Activated naive CD8-positive, alpha-beta T cell treated with anti-CD3 and anti-CD28 coated beads, Interleukin-2, amount 50 U/mL, for 24 hours (primary cell): ENCODE data around the gene RNF130.
A peak's percentile ranks its signal among the peaks of the same experiment; 100 is the strongest.
"Not testable (repeated sequence)": the region's sequence is repeated elsewhere in the genome, so short reads cannot be mapped to it uniquely, and the experiment has no call there.

ENCODE experiments used
- ATAC-seq: fragments of 150-1000 bp; cut with Tn5 transposase; one replicate; pipeline ENCODE4 v1.10.0; 2021
- DNase-seq: peaks from one replicate; pipeline ENCODE4 v3.0.0; 2021
- H3K27ac Mint-ChIP-seq: one replicate; pipeline ENCODE4 v1.8.0; 2021; ENCODE audit warnings: mild to moderate bottlenecking, mixed read lengths
- H3K27me3 Mint-ChIP-seq: one replicate; pipeline ENCODE4 v1.8.0; 2021; ENCODE audit warnings: mixed read lengths
- H3K36me3 Mint-ChIP-seq: one replicate; pipeline ENCODE4 v1.8.0; 2021; ENCODE audit warnings: low read depth, mixed read lengths
- H3K4me1 Mint-ChIP-seq: one replicate; pipeline ENCODE4 v1.8.0; 2021; ENCODE audit warnings: mixed read lengths
- H3K4me3 Mint-ChIP-seq: one replicate; pipeline ENCODE4 v1.8.0; 2021; ENCODE audit warnings: mild to moderate bottlenecking, moderate library complexity, mixed read lengths
- H3K9me3 Mint-ChIP-seq: one replicate; pipeline ENCODE4 v1.8.0; 2021; ENCODE audit warnings: mixed read lengths

RNF130 gene

GRCh38 chr5:179974946-179975712 is 96.4 kb downstream of the RNF130 start:
- Mint-ChIP-seq H3K4me3 (no peak overlapping the region), H3K27me3 (no peaks in the 10 kb centered on the region), H3K27ac (no peak overlapping the region), H3K9me3 (no peaks in the 10 kb centered on the region), H3K36me3 (peaks cover 3% of the 10 kb centered on the region), H3K4me1 (peaks cover 13% of the 10 kb centered on the region)
- ATAC-seq = peak; percentile 52
- DNase-seq = peak; percentile 20

GRCh38 chr5:179974246-179974945 is 97.2 kb downstream of the RNF130 start:
- Mint-ChIP-seq H3K9me3 (no peaks in the 10 kb centered on the region), H3K36me3 (peaks cover 3% of the 10 kb centered on the region), H3K27ac (no peak overlapping the region), H3K4me1 (peaks cover 13% of the 10 kb centered on the region), H3K27me3 (no peaks in the 10 kb centered on the region), H3K4me3 (no peak overlapping the region)
- DNase-seq (no peak), ATAC-seq (no peak)

- Mint-ChIP-seq H3K27me3 (no peaks in the 10 kb centered on the region), H3K36me3 (peaks cover 3% of the 10 kb centered on the region), H3K4me3 (no peak overlapping the region), H3K4me1 (peaks cover 13% of the 10 kb centered on the region), H3K27ac (no peak overlapping the region), H3K9me3 (no peaks in the 10 kb centered on the region)
- ATAC-seq (no peak), DNase-seq (no peak)
These were observed 98.2 kb downstream of the RNF130 start for GRCh38 chr5:179973391-179973790.

- no peaks in the 10 kb centered on the region for H3K9me3 Mint-ChIP-seq
- peaks cover 13% of the 10 kb centered on the region for H3K4me1 Mint-ChIP-seq
- no peak overlapping the region for H3K4me3 Mint-ChIP-seq
- peaks cover 8% of the 10 kb centered on the region for H3K36me3 Mint-ChIP-seq
- H3K27me3 Mint-ChIP-seq = no peaks in the 10 kb centered on the region
- no peak overlapping the region for H3K27ac Mint-ChIP-seq
- ATAC-seq (no peak), DNase-seq (no peak)
These were observed 102.4 kb downstream of the RNF130 start for GRCh38 chr5:179969110-179969509.

- peaks cover 15% of the 10 kb centered on the region for H3K36me3 Mint-ChIP-seq
- DNase-seq (no peak), ATAC-seq (no peak)
- H3K4me3 Mint-ChIP-seq = no peak overlapping the region
- H3K4me1 Mint-ChIP-seq = peaks cover 13% of the 10 kb centered on the region
- no peaks in the 10 kb centered on the region for H3K27me3 Mint-ChIP-seq
- H3K27ac Mint-ChIP-seq = no peak overlapping the region
- H3K9me3 Mint-ChIP-seq = no peaks in the 10 kb centered on the region
These were observed 104.1 kb downstream of the RNF130 start for GRCh38 chr5:179967489-179967888.

- H3K4me1 Mint-ChIP-seq = no peaks in the 10 kb centered on the region
- no peaks in the 10 kb centered on the region for H3K9me3 Mint-ChIP-seq
- H3K27me3 Mint-ChIP-seq = no peaks in the 10 kb centered on the region
- DNase-seq (no peak), ATAC-seq (no peak)
- H3K36me3 Mint-ChIP-seq = peaks cover 15% of the 10 kb centered on the region
- no peak overlapping the region for H3K4me3 Mint-ChIP-seq
- H3K27ac Mint-ChIP-seq = no peak overlapping the region
These were observed 107.5 kb downstream of the RNF130 start for GRCh38 chr5:179964015-179964414.

- Mint-ChIP-seq H3K4me3 (no peak overlapping the region), H3K27me3 (no peaks in the 10 kb centered on the region), H3K36me3 (peaks cover 15% of the 10 kb centered on the region), H3K9me3 (no peaks in the 10 kb centered on the region), H3K27ac (no peak overlapping the region), H3K4me1 (no peaks in the 10 kb centered on the region)
- ATAC-seq (no peak), DNase-seq (no peak)
These were observed 108.2 kb downstream of the RNF130 start for GRCh38 chr5:179963375-179963774.

GRCh38 chr5:179960204-179960831 is 111.2 kb downstream of the RNF130 start:
- Mint-ChIP-seq H3K9me3 (no peaks in the 10 kb centered on the region), H3K4me1 (no peaks in the 10 kb centered on the region), H3K36me3 (peaks cover 6% of the 10 kb centered on the region)

GRCh38 chr5:179959641-179960040 is 111.9 kb downstream of the RNF130 start:
- no peak for DNase-seq
- Mint-ChIP-seq H3K9me3 (no peaks in the 10 kb centered on the region), H3K4me1 (no peaks in the 10 kb centered on the region), H3K4me3 (no peak overlapping the region), H3K36me3 (peaks cover 6% of the 10 kb centered on the region), H3K27ac (no peak overlapping the region), H3K27me3 (no peaks in the 10 kb centered on the region)
- ATAC-seq = no peak

More at GRCh38 chr5:179960204-179960831, 111.2 kb downstream of the RNF130 start:
- Mint-ChIP-seq H3K27me3 (no peaks in the 10 kb centered on the region), H3K4me3 (no peak overlapping the region), H3K27ac (no peak overlapping the region)
- ATAC-seq = no peak
- DNase-seq = no peak

GRCh38 chr5:179959118-179959517 is 112.4 kb downstream of the RNF130 start:
- H3K27ac Mint-ChIP-seq = not testable (repeated sequence)

GRCh38 chr5:179955630-179956029 is 115.9 kb downstream of the RNF130 start:
- Mint-ChIP-seq H3K9me3 (no peaks in the 10 kb centered on the region), H3K36me3 (peaks cover 3% of the 10 kb centered on the region), H3K27ac (no peak overlapping the region), H3K27me3 (no peaks in the 10 kb centered on the region), H3K4me1 (no peaks in the 10 kb centered on the region), H3K4me3 (no peak overlapping the region)
- ATAC-seq (no peak), DNase-seq (no peak)

More at GRCh38 chr5:179959118-179959517, 112.4 kb downstream of the RNF130 start:
- H3K36me3 Mint-ChIP-seq, H3K9me3 Mint-ChIP-seq, H3K4me1 Mint-ChIP-seq, H3K27me3 Mint-ChIP-seq, H3K4me3 Mint-ChIP-seq, ATAC-seq, DNase-seq: not testable (repeated sequence)

- Mint-ChIP-seq H3K27ac (no peak overlapping the region), H3K36me3 (peaks cover 5% of the 10 kb centered on the region), H3K27me3 (no peaks in the 10 kb centered on the region), H3K4me1 (no peaks in the 10 kb centered on the region), H3K9me3 (no peaks in the 10 kb centered on the region), H3K4me3 (no peak overlapping the region)
- no peak for ATAC-seq
- no peak for DNase-seq
These were observed 116.5 kb downstream of the RNF130 start for GRCh38 chr5:179955062-179955461.

- Mint-ChIP-seq H3K27me3 (no peaks in the 10 kb centered on the region), H3K36me3 (peaks cover 6% of the 10 kb centered on the region), H3K27ac (no peak overlapping the region), H3K4me3 (no peak overlapping the region), H3K9me3 (no peaks in the 10 kb centered on the region), H3K4me1 (no peaks in the 10 kb centered on the region)
- DNase-seq (no peak), ATAC-seq (no peak)
These were observed 117.1 kb downstream of the RNF130 start for GRCh38 chr5:179954434-179954833.

GRCh38 chr5:179953987-179954386 is 117.6 kb downstream of the RNF130 start:
- Mint-ChIP-seq H3K27me3 (no peaks in the 10 kb centered on the region), H3K4me1 (no peaks in the 10 kb centered on the region), H3K36me3 (peaks cover 6% of the 10 kb centered on the region), H3K4me3 (no peak overlapping the region), H3K9me3 (no peaks in the 10 kb centered on the region), H3K27ac (no peak overlapping the region)
- DNase-seq = no peak
- ATAC-seq = no peak
